GM19193 (cell line): ENCODE results near the gene HPCA.

Source experiments
- POLR2A ChIP-seq: IDR thresholded peaks from 4 replicates; pipeline ENCODE4 v1.6.1; 2011; ENCODE audit not compliant: insufficient read depth, insufficient read length; ENCODE audit errors: extremely low read depth

The HPCA gene

DNA sequence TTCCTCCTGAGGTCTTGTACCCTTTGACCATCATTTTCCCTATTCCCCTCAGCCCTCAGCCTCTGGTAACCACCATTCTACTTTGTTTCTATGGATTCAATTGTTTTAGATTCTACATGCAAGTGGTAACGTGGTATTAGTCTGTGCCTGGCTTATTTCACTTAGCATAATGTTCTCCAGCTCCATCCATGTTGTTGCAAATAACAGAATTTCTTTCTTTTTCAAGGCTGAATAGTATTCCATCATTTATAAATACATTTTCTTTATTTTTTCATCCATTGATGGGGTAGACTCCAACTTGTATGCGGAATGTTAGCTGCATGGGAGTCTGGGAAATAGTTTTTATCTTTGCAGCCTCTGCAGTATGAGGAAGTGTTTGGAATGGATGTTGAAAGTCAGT lies 41.1 kb downstream of the HPCA start:
- no peak for TF ChIP-seq POLR2A

DNA sequence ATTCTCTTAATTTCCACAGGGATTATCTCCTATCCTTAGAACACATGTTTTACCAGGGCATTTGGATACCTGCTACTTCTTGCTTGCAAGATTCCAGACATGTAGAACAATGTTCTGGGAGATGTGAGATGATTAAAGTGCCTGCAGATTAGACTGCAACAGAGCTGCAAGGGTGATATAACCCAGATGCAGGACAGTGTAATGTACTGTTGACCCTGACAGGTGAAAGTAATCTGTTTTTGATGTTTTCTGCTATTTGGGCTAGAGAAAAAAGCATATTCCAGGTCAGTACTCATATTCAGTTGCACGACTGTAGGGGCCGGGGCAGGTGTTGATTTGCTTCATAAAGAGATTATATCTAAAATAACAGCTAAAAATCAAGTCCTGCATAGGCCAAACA lies 42.0 kb downstream of the HPCA start:
- no peak for TF ChIP-seq POLR2A

DNA sequence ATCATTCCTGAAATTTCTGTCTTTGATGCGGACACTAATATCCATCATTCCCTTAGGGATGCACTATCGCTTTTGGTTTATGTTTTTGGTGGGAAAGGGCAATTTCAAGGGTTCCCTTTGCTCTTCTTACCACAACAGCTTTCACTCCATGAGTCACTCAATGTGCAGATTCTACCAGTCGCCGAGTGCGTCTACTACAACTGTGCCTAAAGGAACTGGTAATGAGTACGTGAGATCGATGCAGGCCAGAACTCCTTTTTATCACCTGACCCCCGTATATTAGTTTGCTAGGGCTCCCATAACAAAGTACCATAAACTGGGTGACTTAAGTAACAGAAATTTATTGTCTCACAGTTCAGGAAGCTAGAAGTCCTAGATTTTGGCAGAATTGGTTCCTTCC lies 42.4 kb downstream of the HPCA start:
- no peak for TF ChIP-seq POLR2A

DNA sequence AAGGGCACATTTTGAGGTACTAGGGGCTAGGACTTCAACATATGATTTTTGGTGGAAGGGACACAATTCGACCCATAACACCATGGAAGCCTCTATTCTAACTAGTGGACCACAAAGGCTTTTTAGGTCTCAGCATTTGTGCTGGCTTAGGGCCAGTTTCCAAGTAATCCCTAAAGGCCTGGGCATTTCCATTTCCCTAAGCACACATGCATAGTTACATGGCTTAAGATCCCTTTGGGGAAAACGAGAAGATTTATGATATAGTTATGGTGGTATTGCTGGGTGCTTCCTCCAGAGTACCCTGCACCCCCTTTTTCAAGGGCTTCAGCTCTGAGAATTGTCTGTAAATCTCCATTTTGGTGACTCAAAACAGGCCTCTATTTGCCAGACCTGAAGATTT lies 43.1 kb downstream of the HPCA start:
- no peak for TF ChIP-seq POLR2A

DNA sequence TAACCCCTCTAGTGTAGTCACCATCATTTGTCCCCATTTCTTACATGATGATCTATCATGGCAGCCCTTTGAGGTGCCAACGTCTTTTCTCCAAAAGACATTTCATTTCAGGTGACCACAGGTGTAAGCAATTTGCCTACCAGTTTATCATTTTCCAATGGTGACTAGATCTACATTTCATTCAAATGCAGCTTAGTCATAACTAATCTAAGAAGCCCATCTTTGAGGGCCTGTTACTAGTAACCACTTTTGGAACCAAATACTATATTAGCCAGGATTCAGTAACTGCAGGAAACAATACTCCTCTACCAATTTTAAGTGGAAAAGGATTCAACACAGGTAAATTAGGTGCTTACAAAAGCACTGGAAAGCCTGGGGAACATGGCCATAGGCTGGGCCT lies 45.5 kb downstream of the HPCA start:
- TF ChIP-seq POLR2A: no peak

DNA sequence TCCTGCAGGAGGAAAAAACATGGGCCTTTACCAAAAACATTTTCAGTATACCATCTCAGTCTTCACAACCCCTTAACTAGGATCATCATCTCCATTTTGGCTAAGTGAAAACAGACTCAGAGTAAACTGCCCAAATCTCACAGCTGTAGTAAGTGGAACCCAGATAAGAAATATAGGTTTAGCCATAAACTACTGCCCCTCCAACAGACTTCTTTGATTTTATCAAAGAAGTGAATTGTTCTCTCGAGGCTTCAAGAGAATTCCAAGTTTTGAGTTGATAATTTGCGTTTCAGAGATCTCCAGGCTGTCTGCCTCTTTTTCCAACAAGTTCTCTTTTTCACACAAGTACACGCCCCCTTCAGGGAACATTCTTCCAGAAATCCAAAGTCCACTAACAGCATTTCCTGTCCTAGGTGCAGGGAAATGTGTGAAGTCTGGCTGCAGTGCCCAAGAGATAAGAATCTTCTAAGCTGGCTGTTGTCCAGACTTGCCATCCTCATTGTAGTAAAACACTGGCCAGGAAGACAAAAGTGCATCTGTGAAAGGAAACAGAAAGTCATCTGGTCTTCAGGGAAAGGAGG lies 47.5 kb downstream of the HPCA start:
- TF ChIP-seq POLR2A: no peak

DNA sequence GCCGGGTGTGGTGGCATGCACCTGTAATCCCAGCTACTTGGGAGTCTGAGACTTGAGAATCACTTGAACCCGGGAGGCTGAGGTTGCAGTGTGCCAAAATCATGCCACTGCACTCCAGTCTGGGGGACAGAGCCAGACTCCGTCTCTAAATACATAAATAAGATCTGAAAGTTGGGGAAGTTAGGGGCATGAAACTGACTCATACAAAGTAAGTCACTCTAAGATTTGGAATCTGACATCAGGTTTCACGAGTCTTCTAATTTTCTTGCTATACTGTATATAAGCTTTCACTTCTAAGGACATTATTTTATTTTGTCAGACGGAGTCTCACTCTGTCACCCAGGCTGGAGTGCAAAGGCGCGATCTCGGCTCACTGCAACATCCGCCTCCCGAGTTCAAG lies 48.2 kb downstream of the HPCA start:
- no peak for TF ChIP-seq POLR2A

DNA sequence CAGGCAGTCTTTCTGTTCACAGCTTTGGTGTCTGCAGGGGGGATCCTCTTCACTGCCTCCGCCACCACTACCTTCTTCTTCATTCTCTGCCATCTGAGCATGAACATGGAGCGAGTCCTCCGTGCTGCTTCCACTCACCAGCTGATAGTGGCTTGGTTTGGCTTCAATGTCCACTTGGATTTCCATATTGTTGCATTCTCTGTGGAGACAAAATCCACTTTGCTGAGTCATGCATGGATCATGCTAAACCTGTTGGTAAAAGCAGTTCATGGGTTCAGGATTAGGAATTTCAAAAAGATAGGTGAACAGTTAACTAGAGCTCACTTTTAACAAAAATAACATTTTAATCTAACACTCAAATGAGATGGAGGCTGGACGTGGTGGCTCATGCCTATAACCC lies 50.8 kb downstream of the HPCA start:
- no peak for TF ChIP-seq POLR2A

DNA sequence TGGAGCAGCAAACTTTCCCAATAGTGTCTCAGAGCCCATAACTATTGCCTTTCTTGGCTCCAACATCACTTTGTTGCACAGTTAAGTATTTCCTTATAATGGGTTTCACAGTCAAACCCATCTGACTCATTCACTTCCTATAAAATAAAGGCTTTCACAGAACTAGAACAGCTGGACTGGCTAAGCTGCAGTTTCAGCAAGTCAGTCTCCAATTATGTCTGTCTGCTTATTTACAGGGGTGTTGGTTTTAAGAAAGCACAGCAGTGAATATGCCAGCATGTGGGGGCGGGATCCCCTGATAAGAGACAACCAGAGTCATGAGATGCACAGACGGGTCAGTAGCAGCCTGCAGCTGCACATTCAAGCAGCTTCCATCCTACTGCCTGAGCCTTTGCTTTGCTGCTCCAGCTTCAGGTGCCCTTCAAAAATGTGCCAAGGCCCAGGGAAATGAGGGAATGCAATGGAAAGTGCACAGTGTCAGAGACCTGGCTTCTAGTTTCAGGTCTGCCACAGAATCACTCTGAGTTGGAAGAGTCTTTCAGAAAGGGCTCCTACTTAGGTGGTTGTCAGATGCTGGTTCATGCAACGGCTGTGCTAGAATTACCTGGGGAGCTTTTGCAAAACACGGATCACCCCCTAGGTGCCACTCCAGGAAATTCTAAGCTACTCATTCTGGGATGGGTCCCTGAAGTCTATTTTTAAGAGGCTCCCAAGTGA lies 53.5 kb downstream of the HPCA start:
- TF ChIP-seq POLR2A: no peak

DNA sequence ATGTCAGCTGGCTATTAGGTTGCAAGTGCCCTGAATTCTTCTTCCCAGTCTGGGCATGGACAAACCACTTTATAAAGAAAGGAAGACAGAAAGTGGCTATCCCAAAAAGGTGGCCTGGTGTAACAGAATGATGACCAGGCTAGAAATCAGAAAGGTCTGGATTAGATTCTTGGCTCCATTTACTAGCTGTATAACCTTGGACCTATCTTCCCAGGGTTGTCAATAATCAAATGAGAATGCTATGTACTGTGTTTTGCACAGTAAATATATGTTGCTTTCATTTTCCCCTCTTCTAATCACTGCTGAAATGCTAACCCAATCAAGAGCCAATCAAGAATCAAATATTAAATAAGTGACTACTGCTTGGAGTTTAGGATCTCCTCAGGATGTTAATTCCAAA lies 57.9 kb downstream of the HPCA start:
- TF ChIP-seq POLR2A: no peak
